SK-N-MC (cell line): ENCODE measurements around the gene CARD9.

Experiments used
- EZH2 ChIP-seq: fragments of 200-600 bp; sonication (generic); IDR thresholded peaks from one replicate; pipeline ENCODE4 v1.6.1; 2017; ENCODE audit warnings: antibody characterized with exemption
- POLR2AphosphoS5 ChIP-seq: IDR thresholded peaks from 2 replicates; pipeline ENCODE4 v1.6.1; 2012; ENCODE audit warnings: mild to moderate bottlenecking, low read depth, low read length, borderline replicate concordance

DNA sequence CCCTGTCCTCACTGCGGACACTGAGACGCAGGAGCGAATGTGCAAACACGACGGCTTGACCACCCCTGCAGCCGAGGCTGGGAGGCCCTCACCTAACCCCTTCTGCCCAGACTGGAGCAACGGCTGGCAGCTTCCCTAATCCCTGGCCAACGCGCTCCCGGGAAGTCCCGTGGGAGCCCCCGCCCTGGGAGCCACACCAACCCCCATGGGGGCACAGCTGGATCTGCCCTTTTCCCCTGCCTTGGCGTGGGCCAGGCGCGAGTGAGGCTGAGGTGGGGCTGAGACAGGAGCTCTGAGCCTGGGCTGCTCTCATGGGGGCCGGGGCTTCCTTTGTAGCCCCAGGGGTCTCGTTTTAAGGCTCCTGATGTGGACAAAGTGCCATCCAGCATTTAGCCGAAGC, 5.3 kb downstream of the CARD9 start:
- TF ChIP-seq POLR2AphosphoS5 (no peak), EZH2 (no peak)
